ENCODE data around the gene FAM167B.

FAM167B gene

DNA sequence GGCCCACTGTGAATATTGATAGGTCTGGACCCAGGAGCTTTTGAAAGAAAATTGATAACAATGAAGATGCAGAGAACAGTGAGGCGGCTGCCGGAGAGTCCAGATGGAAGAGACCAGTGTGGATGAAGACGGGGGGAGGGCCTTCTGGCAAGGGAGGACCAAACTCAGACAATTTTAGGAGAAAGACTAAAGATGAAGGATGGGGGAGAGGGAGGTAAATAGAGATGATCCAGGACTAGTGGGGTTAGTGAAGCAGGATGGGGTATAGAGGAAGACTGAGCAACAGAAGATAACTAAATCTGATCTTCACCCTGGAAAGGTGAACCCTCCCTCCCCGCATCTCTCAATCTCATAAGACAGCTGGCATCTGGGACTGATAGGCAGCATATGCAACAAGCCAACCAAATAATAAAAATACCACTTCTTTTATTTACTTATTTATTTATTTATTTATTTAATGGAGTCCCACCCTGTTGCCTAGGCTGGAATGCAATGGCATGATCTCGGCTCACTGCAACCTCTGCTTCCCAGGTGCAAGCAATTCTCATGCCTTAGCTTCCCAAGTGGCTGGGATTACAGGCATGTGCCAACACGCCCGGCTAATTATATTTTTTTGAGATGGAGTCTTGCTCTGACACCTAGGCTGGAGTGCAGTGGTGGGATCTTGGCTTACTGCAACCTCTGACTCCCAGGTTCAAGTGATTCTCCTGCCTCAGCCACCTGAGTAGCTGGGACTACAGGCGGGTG lies 14.3 kb upstream of the FAM167B start:
- DNase-seq: no peak
- peak; percentile 39; the same call in 2 of the 3 replicates for ATAC-seq (ENCODE audit: insufficient read depth, low read depth)
- H3K4me2 ChIP-seq (ENCODE audit: insufficient read depth, low read length): no peak overlapping the region
- H3K27ac ChIP-seq (ENCODE audit: low read length): no peak overlapping the region
- H3K27me3 ChIP-seq (ENCODE audit: insufficient read depth, low read length, poor library complexity): no peaks in the 10 kb centered on the region
- H3K4me1 ChIP-seq (ENCODE audit: insufficient read depth, low read length): no peaks in the 10 kb centered on the region
- TF ChIP-seq EZH2 (IDR thresholded peaks at IDR 0.05; ENCODE audit: borderline replicate concordance, low read depth, low read length, severe bottlenecking) (no peak), CTCF (IDR thresholded peaks at IDR 0.05; ENCODE audit: borderline replicate concordance, extremely low read depth, low read length, poor library complexity, severe bottlenecking) (no peak)
- H3K79me2 ChIP-seq (ENCODE audit: insufficient read depth, low read length): no peaks in the 10 kb centered on the region
- no peaks in the 10 kb centered on the region for H4K20me1 ChIP-seq (ENCODE audit: insufficient read depth, low read length)
- no peak overlapping the region for H2AFZ ChIP-seq (ENCODE audit: low read depth, low read length)
- H3K36me3 ChIP-seq (ENCODE audit: insufficient read depth, low read length): peaks cover 41% of the 10 kb centered on the region
- H3K4me3 ChIP-seq (ENCODE audit: low read depth in 1 of 2, low read length in 2 of 2): no peak overlapping the region
- H3K9ac ChIP-seq (ENCODE audit: low read depth, low read length): no peak overlapping the region
- no peaks in the 10 kb centered on the region for H3K9me3 ChIP-seq (ENCODE audit: insufficient read depth, low read length, severe bottlenecking)

- Histone ChIP-seq H3K4me2 (ENCODE audit: insufficient read depth, low read length) (no peak overlapping the region), H3K4me1 (ENCODE audit: insufficient read depth, low read length) (no peaks in the 10 kb centered on the region), H3K27ac (ENCODE audit: low read length) (no peak overlapping the region), H3K27me3 (ENCODE audit: insufficient read depth, low read length, poor library complexity) (no peaks in the 10 kb centered on the region), H3K4me3 (ENCODE audit: low read depth in 1 of 2, low read length in 2 of 2) (no peak overlapping the region), H2AFZ (ENCODE audit: low read depth, low read length) (no peak overlapping the region), H3K79me2 (ENCODE audit: insufficient read depth, low read length) (no peaks in the 10 kb centered on the region), H3K9ac (ENCODE audit: low read depth, low read length) (no peak overlapping the region), H4K20me1 (ENCODE audit: insufficient read depth, low read length) (no peaks in the 10 kb centered on the region), H3K36me3 (ENCODE audit: insufficient read depth, low read length) (peaks cover 22% of the 10 kb centered on the region), H3K9me3 (ENCODE audit: insufficient read depth, low read length, severe bottlenecking) (no peaks in the 10 kb centered on the region)
- no peak for DNase-seq
- TF ChIP-seq EZH2 (IDR thresholded peaks at IDR 0.05; ENCODE audit: borderline replicate concordance, low read depth, low read length, severe bottlenecking) (no peak), CTCF (IDR thresholded peaks at IDR 0.05; ENCODE audit: borderline replicate concordance, extremely low read depth, low read length, poor library complexity, severe bottlenecking) (no peak)
- ATAC-seq (ENCODE audit: insufficient read depth, low read depth): no peak
Observed at GRCh38 chr1:32234792-32235191, 12.2 kb upstream of the FAM167B start.

DNA sequence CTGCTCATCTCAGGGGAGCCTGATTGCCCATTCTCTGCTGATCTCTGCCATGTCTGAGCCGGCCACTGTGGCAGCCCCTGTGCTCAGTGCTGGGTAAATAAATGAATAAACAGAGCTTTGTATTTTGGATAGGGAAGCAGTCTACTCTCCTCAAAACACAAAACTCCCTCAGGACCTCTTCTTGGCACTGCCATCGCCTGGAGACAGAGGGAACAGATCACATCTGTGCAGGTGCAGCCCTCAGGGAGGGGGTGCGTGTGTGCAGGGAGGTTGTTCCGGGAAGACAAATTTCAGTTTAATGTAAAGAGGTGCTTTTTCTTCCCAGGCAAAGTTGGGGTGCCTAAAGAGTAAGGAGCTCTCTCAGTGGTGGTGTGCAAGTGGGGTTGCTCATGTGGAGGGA lies 7.7 kb upstream of the FAM167B start:
- H3K9me3 ChIP-seq (ENCODE audit: insufficient read depth, low read length, severe bottlenecking): no peaks in the 10 kb centered on the region
- ATAC-seq (ENCODE audit: insufficient read depth, low read depth) (no peak), DNase-seq (no peak)
- H3K79me2 ChIP-seq (ENCODE audit: insufficient read depth, low read length): no peaks in the 10 kb centered on the region
- H3K4me2 ChIP-seq (ENCODE audit: insufficient read depth, low read length): no peak overlapping the region
- 0 out of 2 replicates have a peak overlapping the region, but pooled peaks have one; percentile 32 for H3K27ac ChIP-seq (ENCODE audit: low read length)
- H3K4me1 ChIP-seq (ENCODE audit: insufficient read depth, low read length): no peaks in the 10 kb centered on the region
- TF ChIP-seq CTCF (IDR thresholded peaks at IDR 0.05; ENCODE audit: borderline replicate concordance, extremely low read depth, low read length, poor library complexity, severe bottlenecking) (no peak), EZH2 (IDR thresholded peaks at IDR 0.05; ENCODE audit: borderline replicate concordance, low read depth, low read length, severe bottlenecking) (no peak)
- H3K36me3 ChIP-seq (ENCODE audit: insufficient read depth, low read length): no peaks in the 10 kb centered on the region
- no peak overlapping the region for H3K9ac ChIP-seq (ENCODE audit: low read depth, low read length)
- no peak overlapping the region for H3K4me3 ChIP-seq (ENCODE audit: low read depth in 1 of 2, low read length in 2 of 2)
- no peaks in the 10 kb centered on the region for H4K20me1 ChIP-seq (ENCODE audit: insufficient read depth, low read length)
- no peak overlapping the region for H2AFZ ChIP-seq (ENCODE audit: low read depth, low read length)
- H3K27me3 ChIP-seq (ENCODE audit: insufficient read depth, low read length, poor library complexity): no peaks in the 10 kb centered on the region

Measured in DND-41 (cell line).